Stomach (tissue), 9 donors: ENCODE measurements around the gene TRDMT1. TPM values are rescaled to one million over a fixed set of nuclear protein-coding genes. Genes with fewer than 3 reads are reported as not detected.
A peak's percentile ranks its signal among the peaks of the same experiment; 100 is the strongest.

Source experiments
- DNase-seq, 2 donors: peaks; one replicate each; pipeline versions ENCODE4 v3.0.0 to v3.0.0-alpha.2; 2013 to 2019
- H3K27ac ChIP-seq, 5 donors: fragments of 200-600 bp in 4 of 5; sonication (generic) in 4 of 5; one replicate each; pipeline ENCODE4 v1.5.1; 2013 to 2019; ENCODE audit warnings: mild to moderate bottlenecking in 1 of 5, moderate library complexity in 1 of 5
- H3K27me3 ChIP-seq, 3 donors: fragments of 200-600 bp; sonication (generic); one replicate each; pipeline ENCODE4 v1.5.1; 2017 to 2019; ENCODE audit warnings: mixed run types in 1 of 3
- H3K36me3 ChIP-seq, 4 donors: fragments of 200-600 bp; sonication (generic); 1 replicate in 3 of 4; 2 replicates in 1 of 4; pipeline ENCODE4 v1.5.1; 2016 to 2019
- H3K4me1 ChIP-seq, 4 donors: fragments of 200-600 bp; sonication (generic); one replicate each; pipeline ENCODE4 v1.5.1; 2016 to 2019
- H3K4me3 ChIP-seq, 4 donors: fragments of 200-600 bp; sonication (generic) in 3 of 4; one replicate each; pipeline ENCODE4 v1.5.1; 2016 to 2019; ENCODE audit warnings: mild to moderate bottlenecking in 1 of 4
- H3K9me3 ChIP-seq, 4 donors: fragments of 200-600 bp; sonication (generic); one replicate each; pipeline ENCODE4 v1.5.1; 2016 to 2019
- EP300 ChIP-seq: sonication (generic); formaldehyde crosslinking; IDR thresholded peaks from one replicate; pipeline ENCODE4 v1.6.1; 2017; ENCODE audit warnings: antibody characterized with exemption
- POLR2A ChIP-seq, 4 donors: fragments of 450-650 bp; IDR thresholded peaks; one replicate each; pipeline ENCODE4 v1.6.1; 2016; ENCODE audit warnings: antibody characterized with exemption in 4 of 4, control low read depth in 2 of 4, mild to moderate bottlenecking in 1 of 4, moderate library complexity in 1 of 4
- POLR2AphosphoS5 ChIP-seq, 3 donors: sonication (generic); formaldehyde crosslinking; IDR thresholded peaks; one replicate each; pipeline ENCODE4 v1.6.1; 2016; ENCODE audit warnings: antibody characterized with exemption in 3 of 3
- WGBS, 5 donors: extraction: QIAGEN DNeasy Blood & Tissue Kit in 3 of 5; methylation state at CpG; one replicate each; pipeline versions ENCODE4 v1.1.5 to v1.1.7; 2013 to 2018; 5-methylcytosine and 5-hydroxymethylcytosine counted together
- intact Hi-C: fragments of 100-400 bp; cut with DNase I; formaldehyde crosslinking; loops from one replicate; pipeline ENCODE4 v1.15.1; 2023; ENCODE audit warnings: low total_unique reads
- polyA plus RNA-seq, 3 donors: library from polyadenylated mRNA; stranded (reverse); fragments of 200-250 nt; gene quantifications; one replicate each; pipeline ENCODE4 v1.2.3, GENCODE V29; 2013
- total RNA-seq, 5 donors: library from RNA; depleted of rRNA; stranded (reverse); fragments of >200 nt; gene quantifications; one replicate each; pipeline versions ENCODE4 v1.1.0 to v1.2.3, GENCODE V29; 2014 to 2016
- TF ChIP-seq, protein P1 (sequence below), 7 experiments: fragments of 450-650 bp in 4 of 7; fragments of 200-600 bp in 3 of 7; sonication (generic) in 3 of 7; IDR thresholded peaks; one replicate each; pipeline ENCODE4 v1.5.1; 2016 to 2019; ENCODE audit warnings: antibody characterized with exemption in 7 of 7, control low read depth in 2 of 7, mild to moderate bottlenecking in 1 of 7
- donor health status: healthy with polysubstance abuse.
- donor health status: Bipolar disorder and iron deficiency.
- donor health status: healthy.

TRDMT1 gene
- total and polyA plus RNA-seq, 8 donors: 1.4 to 44.9 (median 4.2) TPM

- Histone ChIP-seq H3K4me1 (peaks cover 0 to 6% (median 5%) of the 10 kb centered on the region in 4 donors), H3K9me3 (no peaks in the 10 kb centered on the region), H3K4me3 (no peak overlapping the region), H3K36me3 (no peaks in the 10 kb centered on the region), H3K27ac (peak overlapping the region in 2 of 5 donors; percentile 6 to 47), H3K27me3 (no peaks in the 10 kb centered on the region)
- peak in 1 of 2 donors; percentile 55 for DNase-seq
- no peak for TF ChIP-seq POLR2A (IDR thresholded peaks at IDR 0.05)
- TF ChIP-seq, protein P1, sequence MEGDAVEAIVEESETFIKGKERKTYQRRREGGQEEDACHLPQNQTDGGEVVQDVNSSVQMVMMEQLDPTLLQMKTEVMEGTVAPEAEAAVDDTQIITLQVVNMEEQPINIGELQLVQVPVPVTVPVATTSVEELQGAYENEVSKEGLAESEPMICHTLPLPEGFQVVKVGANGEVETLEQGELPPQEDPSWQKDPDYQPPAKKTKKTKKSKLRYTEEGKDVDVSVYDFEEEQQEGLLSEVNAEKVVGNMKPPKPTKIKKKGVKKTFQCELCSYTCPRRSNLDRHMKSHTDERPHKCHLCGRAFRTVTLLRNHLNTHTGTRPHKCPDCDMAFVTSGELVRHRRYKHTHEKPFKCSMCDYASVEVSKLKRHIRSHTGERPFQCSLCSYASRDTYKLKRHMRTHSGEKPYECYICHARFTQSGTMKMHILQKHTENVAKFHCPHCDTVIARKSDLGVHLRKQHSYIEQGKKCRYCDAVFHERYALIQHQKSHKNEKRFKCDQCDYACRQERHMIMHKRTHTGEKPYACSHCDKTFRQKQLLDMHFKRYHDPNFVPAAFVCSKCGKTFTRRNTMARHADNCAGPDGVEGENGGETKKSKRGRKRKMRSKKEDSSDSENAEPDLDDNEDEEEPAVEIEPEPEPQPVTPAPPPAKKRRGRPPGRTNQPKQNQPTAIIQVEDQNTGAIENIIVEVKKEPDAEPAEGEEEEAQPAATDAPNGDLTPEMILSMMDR (IDR thresholded peaks at IDR 0.05): no peak
- TF ChIP-seq EP300: no peak
- no peak for TF ChIP-seq POLR2AphosphoS5 (IDR thresholded peaks at IDR 0.05)
- WGBS, 5 donors: 58 to 73% (median 66%) methylated on average over 7 of the region's 7 CpGs
- intact Hi-C loops: no loop called here
Observed at GRCh38 chr10:17206210-17206709, 4.8 kb upstream of the TRDMT1 start.

DNA sequence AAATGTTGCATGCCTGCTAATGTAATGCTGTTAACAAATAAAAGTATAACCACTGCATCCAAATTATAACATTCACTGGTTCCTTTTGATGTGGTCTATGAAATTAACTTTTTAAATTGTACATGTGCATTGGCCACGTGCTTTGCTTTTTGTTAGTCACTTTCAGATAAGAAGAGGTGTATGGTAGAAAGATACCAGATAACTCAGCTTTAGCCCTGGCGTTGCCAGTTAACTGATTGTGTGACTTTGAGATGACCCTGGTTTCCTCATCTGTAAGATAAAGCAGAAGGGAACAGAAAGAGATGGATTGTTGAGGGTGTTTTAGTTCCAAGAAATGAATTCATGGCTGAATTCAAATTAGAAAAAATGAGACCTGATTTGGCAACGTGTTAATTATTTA, 1.9 kb upstream of the TRDMT1 start:
- WGBS, 5 donors: 11 to 44% (median 22%) methylated on average over 3 of the region's 3 CpGs
- no peaks in the 10 kb centered on the region for H3K27me3 ChIP-seq
- TF ChIP-seq, protein P1 (IDR thresholded peaks at IDR 0.05): no peak
- TF ChIP-seq EP300 (no peak), POLR2A (IDR thresholded peaks at IDR 0.05) (no peak), POLR2AphosphoS5 (IDR thresholded peaks at IDR 0.05) (no peak)
- H3K36me3 ChIP-seq: no peaks in the 10 kb centered on the region
- no peak for DNase-seq
- intact Hi-C loops: no loop called here
- H3K27ac ChIP-seq: no peak overlapping the region
- H3K9me3 ChIP-seq: no peaks in the 10 kb centered on the region
- peaks cover 7 to 26% (median 17%) of the 10 kb centered on the region in 4 donors for H3K4me1 ChIP-seq
- no peak overlapping the region for H3K4me3 ChIP-seq

- H3K4me1 ChIP-seq: peaks cover 7 to 26% (median 17%) of the 10 kb centered on the region in 4 donors
- no peak for DNase-seq
- no peaks in the 10 kb centered on the region for H3K27me3 ChIP-seq
- H3K27ac ChIP-seq: no peak overlapping the region
- TF ChIP-seq EP300: no peak
- H3K4me3 ChIP-seq: no peak overlapping the region
- no peaks in the 10 kb centered on the region for H3K36me3 ChIP-seq
- H3K9me3 ChIP-seq: no peaks in the 10 kb centered on the region
- intact Hi-C loops: no loop called here
- WGBS, 5 donors: 73 to 93% (median 84%) methylated on average over 4 of the region's 4 CpGs
Observed at GRCh38 chr10:17202999-17203398, 1.5 kb upstream of the TRDMT1 start.

- no peak for DNase-seq
- no peaks in the 10 kb centered on the region for H3K9me3 ChIP-seq
- no peak for TF ChIP-seq EP300
- TF ChIP-seq POLR2AphosphoS5 (IDR thresholded peaks at IDR 0.05): no peak
- TF ChIP-seq, protein P1 (IDR thresholded peaks at IDR 0.05): no peak
- TF ChIP-seq POLR2A (IDR thresholded peaks at IDR 0.05): no peak
- peak overlapping the region in 1 of 5 donors; percentile 98 for H3K27ac ChIP-seq
- H3K4me3 ChIP-seq: no peak overlapping the region
- peaks cover 7 to 26% (median 17%) of the 10 kb centered on the region in 4 donors for H3K4me1 ChIP-seq
- WGBS, 5 donors: 64 to 88% (median 75%) methylated on average over 2 of the region's 2 CpGs
- intact Hi-C loops: no loop called here
- no peaks in the 10 kb centered on the region for H3K27me3 ChIP-seq
- no peaks in the 10 kb centered on the region for H3K36me3 ChIP-seq
Observed at GRCh38 chr10:17202506-17202905, 1.0 kb upstream of the TRDMT1 start.

- no peak for DNase-seq
- peak overlapping the region; percentile 90 to 98 (median 91) for H3K27ac ChIP-seq
- no peaks in the 10 kb centered on the region for H3K36me3 ChIP-seq
- peaks cover 7 to 26% (median 17%) of the 10 kb centered on the region in 4 donors for H3K4me1 ChIP-seq
- intact Hi-C loops: no loop called here
- H3K9me3 ChIP-seq: no peaks in the 10 kb centered on the region
- TF ChIP-seq, protein P1 (IDR thresholded peaks at IDR 0.05): no peak
- no peak for TF ChIP-seq POLR2AphosphoS5 (IDR thresholded peaks at IDR 0.05)
- no peak for TF ChIP-seq EP300
- no peak for TF ChIP-seq POLR2A (IDR thresholded peaks at IDR 0.05)
- WGBS, 5 donors: 15 to 24% (median 17%) methylated on average over 3 of the region's 3 CpGs
- no peaks in the 10 kb centered on the region for H3K27me3 ChIP-seq
- H3K4me3 ChIP-seq: peak overlapping the region; percentile 60 to 85 (median 76)
Observed at GRCh38 chr10:17201794-17202116, 283 bp upstream of the TRDMT1 start.
